Stimulated activated CD4-positive, alpha-beta T cell treated with anti-CD3 and anti-CD28 coated beads, Interleukin-1b, Interleukin-23, amount 100 ng/mL, for 24 hours (primary cell): Measurements from ENCODE around the gene KIF14.
"Not testable (repeated sequence)": the region's sequence is repeated elsewhere in the genome, so short reads cannot be mapped to it uniquely, and the experiment has no call there.

Experiments used
- DNase-seq, 4 experiments: peaks; one replicate each; pipeline ENCODE4 v3.0.0-alpha.2; 2020; ENCODE audit warnings: low read depth in 4 of 4, low spot score in 1 of 4

Gene KIF14

DNA sequence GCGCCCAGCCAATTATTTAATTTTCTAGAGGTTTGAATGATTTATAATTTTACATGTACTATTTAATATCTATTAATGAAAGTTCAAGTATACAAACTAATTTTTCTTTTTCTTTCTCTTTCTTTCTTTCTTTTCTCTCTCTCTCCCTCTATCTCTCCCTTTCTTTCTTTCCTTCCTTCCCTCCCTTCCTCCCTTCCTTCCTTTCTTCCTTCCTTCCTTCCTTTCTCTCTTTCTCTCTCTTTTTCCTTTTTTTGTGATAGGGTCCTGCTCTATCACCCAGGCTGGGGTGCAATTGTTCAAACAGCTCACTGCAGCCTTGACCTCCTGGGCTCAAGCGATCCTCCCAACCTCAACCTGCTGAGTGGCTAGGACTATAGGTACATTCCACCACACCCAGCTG is 16.1 kb upstream of the KIF14 start:
- DNase-seq, result no peak

- DNase-seq, result no peak
These were observed 13.9 kb upstream of the KIF14 start for GRCh38 chr1:200634261-200635122.

- DNase-seq, result no peak
These were observed 10.8 kb upstream of the KIF14 start for GRCh38 chr1:200631375-200631774.

- not testable (repeated sequence) for DNase-seq
These were observed 10.0 kb upstream of the KIF14 start for GRCh38 chr1:200630515-200630899.

DNA sequence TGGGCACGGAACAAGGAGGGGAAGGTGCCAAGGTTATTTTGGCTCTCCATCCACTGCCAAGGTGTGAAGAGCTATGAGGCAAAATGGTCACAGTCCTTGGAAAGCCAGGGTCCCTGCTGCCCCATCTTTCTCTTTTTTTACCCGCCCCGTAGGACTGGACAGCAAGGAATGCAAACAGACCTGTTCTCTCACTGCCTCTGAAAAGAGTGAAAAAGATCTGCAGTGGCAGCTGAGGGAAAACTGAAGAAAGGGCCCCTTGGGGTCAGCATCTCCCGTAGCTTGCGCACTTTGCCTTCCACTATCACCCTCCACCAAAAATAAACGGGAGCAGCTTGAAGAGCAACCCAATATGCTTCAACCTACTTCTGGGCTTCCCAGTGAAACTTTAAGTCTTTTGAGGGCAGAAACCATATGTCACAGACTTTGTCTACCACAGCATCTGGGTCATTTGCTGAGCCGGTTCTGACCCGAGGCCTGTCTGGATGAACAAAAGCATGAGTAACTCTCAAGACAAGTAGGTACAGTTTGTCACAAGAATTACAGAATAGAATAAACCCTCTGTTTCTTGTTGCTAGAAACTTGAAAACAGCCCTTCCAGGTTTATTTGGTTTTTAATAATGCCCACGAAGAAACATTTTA is 9.4 kb upstream of the KIF14 start:
- no peak for DNase-seq

GRCh38 chr1:200628223-200628881 is 7.8 kb upstream of the KIF14 start:
- DNase-seq, result peak in 2 of 4 experiments; percentile 16 to 39

- no peak for DNase-seq
These were observed 7.1 kb upstream of the KIF14 start for GRCh38 chr1:200627575-200628222.

DNA sequence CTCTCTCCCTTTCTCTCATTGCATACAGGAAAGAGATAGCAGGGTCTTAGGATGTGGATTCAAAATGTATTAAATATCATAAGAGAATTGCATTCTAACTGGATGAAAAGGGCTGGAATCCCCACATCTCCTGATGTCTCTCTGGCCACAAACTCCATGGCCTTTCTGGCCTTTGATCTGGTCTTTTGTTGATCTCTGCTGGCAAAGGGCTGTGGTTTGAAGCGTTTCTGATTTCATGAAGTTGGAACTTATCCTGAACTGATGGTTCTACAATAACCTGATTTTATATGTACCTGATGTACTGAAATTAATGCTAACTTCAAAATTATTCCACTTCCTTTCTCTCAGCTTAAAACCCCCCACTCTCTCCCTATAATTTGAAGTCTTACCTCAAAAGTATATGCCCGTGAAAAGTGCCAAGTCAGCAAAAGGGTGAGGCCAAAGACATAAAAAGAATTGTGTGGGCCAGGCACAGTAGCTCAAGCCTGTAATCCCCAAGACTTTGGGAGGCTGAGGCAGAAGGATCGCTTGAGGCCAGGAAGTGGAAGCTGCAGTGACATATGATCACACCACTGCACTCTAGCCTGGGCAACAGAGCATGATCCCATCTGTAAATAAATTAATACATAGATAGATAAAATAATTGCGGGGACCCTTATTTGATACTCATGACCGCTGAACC is 6.4 kb upstream of the KIF14 start:
- no peak for DNase-seq

- DNase-seq, result no peak
These were observed 4.9 kb upstream of the KIF14 start for GRCh38 chr1:200625381-200625824.

GRCh38 chr1:200624679-200625335 is 4.3 kb upstream of the KIF14 start:
- DNase-seq, result no peak

- no peak for DNase-seq
These were observed 668 bp downstream of the KIF14 start for GRCh38 chr1:200619894-200620272.

DNA sequence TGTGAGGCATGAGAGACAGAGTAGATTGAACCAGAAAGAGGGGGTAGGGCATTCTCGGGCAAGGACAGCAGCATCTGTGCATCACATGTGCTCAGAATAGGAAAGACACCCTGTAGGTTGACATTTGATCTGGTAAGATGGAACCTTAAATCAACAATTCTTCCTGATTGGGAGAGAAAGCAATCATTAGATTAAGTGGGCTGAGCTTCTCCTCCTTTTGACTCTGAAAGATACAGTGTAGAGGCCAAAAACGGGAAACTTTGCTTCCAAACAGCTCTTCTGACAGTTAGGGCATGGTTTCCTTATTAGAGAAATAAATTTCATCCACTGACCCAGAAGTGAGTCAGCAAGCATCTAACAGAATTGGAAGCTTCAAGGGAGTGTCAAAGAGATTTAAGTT is 9.7 kb downstream of the KIF14 start:
- no peak for DNase-seq

DNA sequence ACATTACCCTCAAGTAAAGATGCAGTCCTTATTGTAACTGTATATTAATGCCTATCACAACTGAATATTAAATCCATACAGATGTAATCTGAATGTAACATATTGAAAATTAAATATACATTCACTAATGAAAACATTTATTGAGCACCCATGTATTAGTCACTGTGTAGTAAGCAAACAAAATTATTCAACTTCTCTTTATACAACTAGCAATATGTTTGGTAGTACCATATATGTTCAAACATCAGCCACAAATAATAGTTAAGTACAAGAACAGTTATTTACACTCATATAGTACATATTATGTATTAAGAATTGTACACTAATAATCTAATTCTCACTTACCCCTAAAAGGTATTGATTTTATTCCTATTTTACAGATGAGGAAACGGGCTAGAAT is 17.9 kb downstream of the KIF14 start:
- no peak for DNase-seq

GRCh38 chr1:200590001-200590400 is 30.6 kb downstream of the KIF14 start:
- DNase-seq, result no peak

DNA sequence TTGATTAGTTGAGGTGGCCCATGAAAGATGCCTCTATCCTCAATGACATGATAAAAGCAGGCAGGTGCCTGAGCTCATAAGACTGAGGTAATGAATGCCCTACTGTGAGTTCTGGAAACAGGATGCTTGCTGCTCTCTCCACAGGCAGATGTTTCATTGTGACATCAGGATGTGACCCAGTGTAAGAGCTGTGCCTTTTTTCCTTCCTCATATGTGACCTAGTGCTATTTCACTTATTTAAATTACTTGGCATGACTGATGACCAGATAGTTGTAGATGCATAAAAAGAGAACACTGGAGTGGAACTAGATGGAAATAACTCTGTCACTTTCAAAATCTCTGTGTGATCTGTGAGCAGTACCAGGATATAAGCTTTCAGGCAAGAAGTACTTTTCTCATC is 31.9 kb downstream of the KIF14 start:
- no peak for DNase-seq

- no peak for DNase-seq
These were observed 56.2 kb downstream of the KIF14 start for GRCh38 chr1:200564319-200564718.

- DNase-seq, result no peak
These were observed 58.7 kb downstream of the KIF14 start for GRCh38 chr1:200561856-200562214.

GRCh38 chr1:200558866-200559459 is 61.6 kb downstream of the KIF14 start:
- no peak for DNase-seq

DNA sequence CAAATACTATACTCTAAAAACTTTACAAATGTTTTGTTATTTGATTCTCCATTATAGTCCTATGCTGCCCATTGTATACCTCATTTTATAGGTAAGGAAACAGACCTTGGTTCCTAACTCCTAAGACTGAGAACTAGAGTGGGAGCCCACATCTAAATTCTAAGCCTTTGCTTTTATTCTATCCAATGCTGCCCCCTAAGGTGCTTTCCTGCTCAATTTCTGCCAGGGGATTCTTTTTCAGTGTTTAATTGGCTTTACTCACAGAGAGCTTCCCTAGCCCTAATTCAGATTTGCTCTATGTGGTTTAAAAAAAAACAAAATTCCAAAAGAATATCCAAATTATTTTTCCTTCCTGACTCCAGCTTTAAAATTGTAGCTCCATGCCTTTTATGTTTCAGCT is 64.5 kb downstream of the KIF14 start:
- no peak for DNase-seq

DNA sequence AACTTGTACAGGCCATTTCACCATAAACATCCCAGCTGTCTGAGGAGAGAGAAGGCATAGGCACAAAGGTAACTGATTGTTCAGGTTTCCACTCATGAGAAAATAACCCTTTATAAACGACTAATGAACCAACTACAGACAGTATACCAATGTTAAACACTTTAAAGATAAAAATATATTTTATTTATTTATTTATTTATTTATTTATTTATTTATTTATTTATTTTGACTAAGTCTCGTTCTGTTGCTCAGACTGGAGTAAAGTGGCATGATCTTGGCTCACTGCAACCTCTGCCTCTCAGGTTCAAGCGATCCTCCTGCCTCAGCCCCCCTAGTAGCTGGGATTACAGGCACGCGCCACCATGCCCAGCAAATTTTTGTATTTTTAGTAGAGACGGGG is 67.8 kb downstream of the KIF14 start:
- not testable (repeated sequence) for DNase-seq
